GM12864 (cell line): Measurements from ENCODE around the gene TIE1.

Experiments
- DNase-seq: peaks from one replicate; pipeline ENCODE4 v3.0.0-alpha.2; 2011; ENCODE audit warnings: low read depth
- H3K4me3 ChIP-seq: 2 replicates; pipeline ENCODE4 v1.5.1; 2011; ENCODE audit warnings: mild to moderate bottlenecking, low read depth, low read length, control low read depth
- TF ChIP-seq, protein P1 (sequence below): IDR thresholded peaks from 2 replicates; pipeline ENCODE4 v1.5.1; 2011; ENCODE audit warnings: low read depth, mild to moderate bottlenecking, moderate library complexity, low read length, control low read depth, inconsistent platforms; ENCODE audit errors: missing control alignments

Gene TIE1

GRCh38 chr1:43306688-43307457, 6.1 kb downstream of the TIE1 start:
- DNase-seq = no peak
- H3K4me3 ChIP-seq = no peak overlapping the region
- TF ChIP-seq, protein P1, sequence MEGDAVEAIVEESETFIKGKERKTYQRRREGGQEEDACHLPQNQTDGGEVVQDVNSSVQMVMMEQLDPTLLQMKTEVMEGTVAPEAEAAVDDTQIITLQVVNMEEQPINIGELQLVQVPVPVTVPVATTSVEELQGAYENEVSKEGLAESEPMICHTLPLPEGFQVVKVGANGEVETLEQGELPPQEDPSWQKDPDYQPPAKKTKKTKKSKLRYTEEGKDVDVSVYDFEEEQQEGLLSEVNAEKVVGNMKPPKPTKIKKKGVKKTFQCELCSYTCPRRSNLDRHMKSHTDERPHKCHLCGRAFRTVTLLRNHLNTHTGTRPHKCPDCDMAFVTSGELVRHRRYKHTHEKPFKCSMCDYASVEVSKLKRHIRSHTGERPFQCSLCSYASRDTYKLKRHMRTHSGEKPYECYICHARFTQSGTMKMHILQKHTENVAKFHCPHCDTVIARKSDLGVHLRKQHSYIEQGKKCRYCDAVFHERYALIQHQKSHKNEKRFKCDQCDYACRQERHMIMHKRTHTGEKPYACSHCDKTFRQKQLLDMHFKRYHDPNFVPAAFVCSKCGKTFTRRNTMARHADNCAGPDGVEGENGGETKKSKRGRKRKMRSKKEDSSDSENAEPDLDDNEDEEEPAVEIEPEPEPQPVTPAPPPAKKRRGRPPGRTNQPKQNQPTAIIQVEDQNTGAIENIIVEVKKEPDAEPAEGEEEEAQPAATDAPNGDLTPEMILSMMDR = no peak

DNA sequence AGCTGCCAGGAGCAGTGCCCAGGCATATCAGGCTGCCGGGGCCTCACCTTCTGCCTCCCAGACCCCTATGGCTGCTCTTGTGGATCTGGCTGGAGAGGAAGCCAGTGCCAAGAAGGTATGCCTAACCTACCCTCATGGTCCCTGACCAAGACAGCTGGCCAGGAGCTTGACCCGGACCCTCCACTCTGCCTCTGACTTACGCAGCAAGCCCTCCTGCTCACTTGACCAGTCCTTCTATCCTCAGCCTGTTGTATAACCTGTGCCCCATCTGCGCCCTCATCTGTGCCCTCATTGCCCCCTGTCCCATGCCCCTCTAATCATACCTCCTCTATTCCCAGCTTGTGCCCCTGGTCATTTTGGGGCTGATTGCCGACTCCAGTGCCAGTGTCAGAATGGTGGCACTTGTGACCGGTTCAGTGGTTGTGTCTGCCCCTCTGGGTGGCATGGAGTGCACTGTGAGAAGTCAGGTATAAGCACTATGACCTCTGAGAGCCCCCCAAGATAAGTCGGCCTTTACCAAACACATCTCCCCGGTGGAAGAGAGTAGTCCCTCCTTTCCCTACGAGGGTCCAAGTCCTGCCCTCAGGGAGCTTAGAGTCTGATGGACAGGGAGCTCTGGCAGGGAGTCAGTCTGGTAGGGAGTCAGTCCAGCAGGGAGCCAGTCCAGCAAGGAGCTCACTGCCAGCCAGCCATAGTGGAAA, 6.8 kb downstream of the TIE1 start:
- no peak for DNase-seq
- TF ChIP-seq, protein P1 = no peak
- H3K4me3 ChIP-seq = no peak overlapping the region

- DNase-seq = no peak
- TF ChIP-seq, protein P1 = no peak
Measured at GRCh38 chr1:43308635-43309404, 8.0 kb downstream of the TIE1 start.

GRCh38 chr1:43309405-43310025, 8.7 kb downstream of the TIE1 start:
- no peak for DNase-seq
- H3K4me3 ChIP-seq = no peak overlapping the region
- TF ChIP-seq, protein P1 = no peak

More at GRCh38 chr1:43308635-43309404, 8.0 kb downstream of the TIE1 start:
- no peak overlapping the region for H3K4me3 ChIP-seq

- no peak for DNase-seq
- H3K4me3 ChIP-seq = no peak overlapping the region
- TF ChIP-seq, protein P1 = no peak
Measured at GRCh38 chr1:43311521-43311920, 10.7 kb downstream of the TIE1 start.

GRCh38 chr1:43312212-43312623, 11.4 kb downstream of the TIE1 start:
- no peak for DNase-seq
- TF ChIP-seq, protein P1 = no peak
- H3K4me3 ChIP-seq = no peak overlapping the region
